ENCODE data around the gene NTHL1.

The NTHL1 gene

GRCh38 chr16:2083409-2083808, 35.8 kb upstream of the NTHL1 start:
- Histone ChIP-seq H3K27ac (ENCODE audit: low read depth, low read length, severe bottlenecking) (no peak overlapping the region), H3K9me3 (ENCODE audit: control insufficient read depth, low read length) (no peaks in the 10 kb centered on the region), H3K4me3 (ENCODE audit: extremely low read depth, insufficient read depth, low read length, poor library complexity, severe bottlenecking) (no peak overlapping the region), H3K36me3 (ENCODE audit: control insufficient read depth, insufficient read depth, low read length) (peaks cover 74% of the 10 kb centered on the region), H3K4me1 (ENCODE audit: control insufficient read depth, insufficient read depth, low read length, poor library complexity, severe bottlenecking) (no peaks in the 10 kb centered on the region)
- 94 to 98% methylated on average over 19 of the region's 19 CpGs for WGBS, 2 experiments (ENCODE audit: insufficient coverage in 2 of 2)

GRCh38 chr16:2082983-2083364, 35.3 kb upstream of the NTHL1 start:
- Histone ChIP-seq H3K4me1 (ENCODE audit: control insufficient read depth, insufficient read depth, low read length, poor library complexity, severe bottlenecking) (no peaks in the 10 kb centered on the region), H3K36me3 (ENCODE audit: control insufficient read depth, insufficient read depth, low read length) (peaks cover 76% of the 10 kb centered on the region), H3K4me3 (ENCODE audit: extremely low read depth, insufficient read depth, low read length, poor library complexity, severe bottlenecking) (no peak overlapping the region), H3K27ac (ENCODE audit: low read depth, low read length, severe bottlenecking) (no peak overlapping the region), H3K9me3 (ENCODE audit: control insufficient read depth, low read length) (no peaks in the 10 kb centered on the region)
- WGBS, 2 experiments (ENCODE audit: insufficient coverage in 2 of 2), result 95% methylated on average over 14 of the region's 16 CpGs

GRCh38 chr16:2082171-2082982, 34.7 kb upstream of the NTHL1 start:
- Histone ChIP-seq H3K27ac (ENCODE audit: low read depth, low read length, severe bottlenecking) (no peak overlapping the region), H3K9me3 (ENCODE audit: control insufficient read depth, low read length) (no peaks in the 10 kb centered on the region), H3K4me3 (ENCODE audit: extremely low read depth, insufficient read depth, low read length, poor library complexity, severe bottlenecking) (no peak overlapping the region), H3K36me3 (ENCODE audit: control insufficient read depth, insufficient read depth, low read length) (peaks cover 76% of the 10 kb centered on the region), H3K4me1 (ENCODE audit: control insufficient read depth, insufficient read depth, low read length, poor library complexity, severe bottlenecking) (no peaks in the 10 kb centered on the region)
- 94 to 95% methylated on average over 25 to 31 of the region's 32 CpGs for WGBS, 2 experiments (ENCODE audit: insufficient coverage in 2 of 2)

- no peaks in the 10 kb centered on the region for H3K4me1 ChIP-seq (ENCODE audit: control insufficient read depth, insufficient read depth, low read length, poor library complexity, severe bottlenecking)
- peaks cover 77% of the 10 kb centered on the region for H3K36me3 ChIP-seq (ENCODE audit: control insufficient read depth, insufficient read depth, low read length)
- H3K4me3 ChIP-seq (ENCODE audit: extremely low read depth, insufficient read depth, low read length, poor library complexity, severe bottlenecking), result no peak overlapping the region
- H3K27ac ChIP-seq (ENCODE audit: low read depth, low read length, severe bottlenecking), result no peak overlapping the region
- no peaks in the 10 kb centered on the region for H3K9me3 ChIP-seq (ENCODE audit: control insufficient read depth, low read length)
- 94 to 99% methylated on average over 30 to 32 of the region's 35 CpGs for WGBS, 2 experiments (ENCODE audit: insufficient coverage in 2 of 2)
Measured at GRCh38 chr16:2081201-2082084, 33.8 kb upstream of the NTHL1 start.

- 96 to 98% methylated on average over 16 of the region's 16 CpGs for WGBS, 2 experiments (ENCODE audit: insufficient coverage in 2 of 2)
- peaks cover 75% of the 10 kb centered on the region for H3K36me3 ChIP-seq (ENCODE audit: control insufficient read depth, insufficient read depth, low read length)
Measured at GRCh38 chr16:2079991-2080390, 32.4 kb upstream of the NTHL1 start.

GRCh38 chr16:2079311-2079800, 31.7 kb upstream of the NTHL1 start:
- Histone ChIP-seq H3K4me1 (ENCODE audit: control insufficient read depth, insufficient read depth, low read length, poor library complexity, severe bottlenecking) (no peaks in the 10 kb centered on the region), H3K36me3 (ENCODE audit: control insufficient read depth, insufficient read depth, low read length) (peaks cover 77% of the 10 kb centered on the region)
- 96 to 97% methylated on average over 20 to 29 of the region's 30 CpGs for WGBS, 2 experiments (ENCODE audit: insufficient coverage in 2 of 2)

More at GRCh38 chr16:2079991-2080390, 32.4 kb upstream of the NTHL1 start:
- Histone ChIP-seq H3K9me3 (ENCODE audit: control insufficient read depth, low read length) (no peaks in the 10 kb centered on the region), H3K27ac (ENCODE audit: low read depth, low read length, severe bottlenecking) (no peak overlapping the region), H3K4me3 (ENCODE audit: extremely low read depth, insufficient read depth, low read length, poor library complexity, severe bottlenecking) (no peak overlapping the region), H3K4me1 (ENCODE audit: control insufficient read depth, insufficient read depth, low read length, poor library complexity, severe bottlenecking) (no peaks in the 10 kb centered on the region)

GRCh38 chr16:2078691-2079090, 31.1 kb upstream of the NTHL1 start:
- no peak overlapping the region for H3K27ac ChIP-seq (ENCODE audit: low read depth, low read length, severe bottlenecking)
- WGBS, 2 experiments (ENCODE audit: insufficient coverage in 2 of 2), result 95 to 96% methylated on average over 22 to 23 of the region's 23 CpGs
- peaks cover 78% of the 10 kb centered on the region for H3K36me3 ChIP-seq (ENCODE audit: control insufficient read depth, insufficient read depth, low read length)
- no peaks in the 10 kb centered on the region for H3K4me1 ChIP-seq (ENCODE audit: control insufficient read depth, insufficient read depth, low read length, poor library complexity, severe bottlenecking)
- H3K9me3 ChIP-seq (ENCODE audit: control insufficient read depth, low read length), result no peaks in the 10 kb centered on the region
- H3K4me3 ChIP-seq (ENCODE audit: extremely low read depth, insufficient read depth, low read length, poor library complexity, severe bottlenecking), result no peak overlapping the region

More at GRCh38 chr16:2079311-2079800, 31.7 kb upstream of the NTHL1 start:
- H3K27ac ChIP-seq (ENCODE audit: low read depth, low read length, severe bottlenecking), result no peak overlapping the region
- no peak overlapping the region for H3K4me3 ChIP-seq (ENCODE audit: extremely low read depth, insufficient read depth, low read length, poor library complexity, severe bottlenecking)
- H3K9me3 ChIP-seq (ENCODE audit: control insufficient read depth, low read length), result no peaks in the 10 kb centered on the region

GRCh38 chr16:2078096-2078495, 30.5 kb upstream of the NTHL1 start:
- WGBS, 2 experiments (ENCODE audit: insufficient coverage in 2 of 2), result 98 to 100% methylated on average over 4 to 5 of the region's 7 CpGs
- H3K9me3 ChIP-seq (ENCODE audit: control insufficient read depth, low read length), result no peaks in the 10 kb centered on the region
- H3K27ac ChIP-seq (ENCODE audit: low read depth, low read length, severe bottlenecking), result no peak overlapping the region
- H3K36me3 ChIP-seq (ENCODE audit: control insufficient read depth, insufficient read depth, low read length), result peaks cover 82% of the 10 kb centered on the region
- H3K4me1 ChIP-seq (ENCODE audit: control insufficient read depth, insufficient read depth, low read length, poor library complexity, severe bottlenecking), result no peaks in the 10 kb centered on the region
- H3K4me3 ChIP-seq (ENCODE audit: extremely low read depth, insufficient read depth, low read length, poor library complexity, severe bottlenecking), result no peak overlapping the region

GRCh38 chr16:2077696-2078095, 30.1 kb upstream of the NTHL1 start:
- Histone ChIP-seq H3K4me1 (ENCODE audit: control insufficient read depth, insufficient read depth, low read length, poor library complexity, severe bottlenecking) (no peaks in the 10 kb centered on the region), H3K9me3 (ENCODE audit: control insufficient read depth, low read length) (no peaks in the 10 kb centered on the region), H3K36me3 (ENCODE audit: control insufficient read depth, insufficient read depth, low read length) (peaks cover 83% of the 10 kb centered on the region), H3K4me3 (ENCODE audit: extremely low read depth, insufficient read depth, low read length, poor library complexity, severe bottlenecking) (no peak overlapping the region), H3K27ac (ENCODE audit: low read depth, low read length, severe bottlenecking) (no peak overlapping the region)
- 95 to 97% methylated on average over 20 to 21 of the region's 21 CpGs for WGBS, 2 experiments (ENCODE audit: insufficient coverage in 2 of 2)

GRCh38 chr16:2077016-2077415, 29.4 kb upstream of the NTHL1 start:
- H3K27ac ChIP-seq (ENCODE audit: low read depth, low read length, severe bottlenecking), result no peak overlapping the region
- no peak overlapping the region for H3K4me3 ChIP-seq (ENCODE audit: extremely low read depth, insufficient read depth, low read length, poor library complexity, severe bottlenecking)
- WGBS, 2 experiments (ENCODE audit: insufficient coverage in 2 of 2), result 92 to 97% methylated on average over 17 of the region's 17 CpGs
- H3K4me1 ChIP-seq (ENCODE audit: control insufficient read depth, insufficient read depth, low read length, poor library complexity, severe bottlenecking), result no peaks in the 10 kb centered on the region
- peaks cover 81% of the 10 kb centered on the region for H3K36me3 ChIP-seq (ENCODE audit: control insufficient read depth, insufficient read depth, low read length)
- H3K9me3 ChIP-seq (ENCODE audit: control insufficient read depth, low read length), result no peaks in the 10 kb centered on the region
